Ectodermal cell (in vitro differentiated cells): ENCODE measurements around the gene MB21D2.

Source experiments
- H3K27ac ChIP-seq: 2 replicates; pipeline ENCODE4 v1.7.0; 2013; ENCODE audit warnings: mild to moderate bottlenecking, low read depth, low read length; ENCODE audit not compliant: insufficient read depth, poor library complexity, severe bottlenecking
- H3K27me3 ChIP-seq: 2 replicates; pipeline ENCODE4 v1.7.0; 2013; ENCODE audit warnings: mild to moderate bottlenecking, low read length; ENCODE audit not compliant: insufficient read depth, control insufficient read depth, poor library complexity, severe bottlenecking
- H3K36me3 ChIP-seq: one replicate; pipeline ENCODE4 v1.7.0; 2013; ENCODE audit warnings: low read length; ENCODE audit not compliant: control insufficient read depth, insufficient read depth
- H3K4me1 ChIP-seq: one replicate; pipeline ENCODE4 v1.7.0; 2013; ENCODE audit warnings: low read length; ENCODE audit not compliant: control insufficient read depth, insufficient read depth
- H3K4me3 ChIP-seq: 2 replicates; pipeline ENCODE4 v1.7.0; 2013; ENCODE audit warnings: low read depth, low read length, control low read depth; ENCODE audit not compliant: insufficient read depth
- H3K9me3 ChIP-seq: 2 replicates; pipeline ENCODE4 v1.7.0; 2013; ENCODE audit warnings: mild to moderate bottlenecking, low read length, moderate library complexity; ENCODE audit not compliant: control insufficient read depth
- WGBS, 2 experiments: methylation state at CpG; one replicate each; pipeline ENCODE4 v1.1.7; 2013; ENCODE audit warnings: missing lambda C conversion rate in 2 of 2; 5-methylcytosine and 5-hydroxymethylcytosine counted together

The MB21D2 gene

GRCh38 chr3:192913540-192913939 lies 4.1 kb downstream of the MB21D2 start:
- Histone ChIP-seq H3K36me3 (no peaks in the 10 kb centered on the region), H3K4me1 (peaks cover 5% of the 10 kb centered on the region), H3K27ac (no peak overlapping the region), H3K4me3 (no peak overlapping the region), H3K9me3 (no peaks in the 10 kb centered on the region), H3K27me3 (peaks cover 20% of the 10 kb centered on the region)
- 93 to 97% methylated on average over 4 of the region's 4 CpGs for WGBS, 2 experiments

- 85 to 88% methylated on average over 1 of the region's 1 CpG for WGBS, 2 experiments
- no peak overlapping the region for H3K27ac ChIP-seq
- H3K27me3 ChIP-seq = peaks cover 9% of the 10 kb centered on the region
- no peak overlapping the region for H3K4me3 ChIP-seq
- peaks cover 5% of the 10 kb centered on the region for H3K4me1 ChIP-seq
- H3K36me3 ChIP-seq = no peaks in the 10 kb centered on the region
- H3K9me3 ChIP-seq = no peaks in the 10 kb centered on the region
Observed at GRCh38 chr3:192911293-192911692, 6.4 kb downstream of the MB21D2 start.

- no peaks in the 10 kb centered on the region for H3K27me3 ChIP-seq
- no peak overlapping the region for H3K4me3 ChIP-seq
- H3K27ac ChIP-seq = no peak overlapping the region
- H3K4me1 ChIP-seq = no peaks in the 10 kb centered on the region
- WGBS, 2 experiments = 71 to 72% methylated on average over 4 of the region's 4 CpGs
- no peaks in the 10 kb centered on the region for H3K36me3 ChIP-seq
- H3K9me3 ChIP-seq = no peaks in the 10 kb centered on the region
Observed at GRCh38 chr3:192907784-192908183, 9.9 kb downstream of the MB21D2 start.

GRCh38 chr3:192906940-192907339 lies 10.7 kb downstream of the MB21D2 start:
- 100% methylated on average over 1 of the region's 1 CpG for WGBS, 2 experiments
- no peaks in the 10 kb centered on the region for H3K9me3 ChIP-seq
- H3K27me3 ChIP-seq = no peaks in the 10 kb centered on the region
- H3K4me1 ChIP-seq = no peaks in the 10 kb centered on the region
- no peaks in the 10 kb centered on the region for H3K36me3 ChIP-seq
- H3K4me3 ChIP-seq = no peak overlapping the region
- no peak overlapping the region for H3K27ac ChIP-seq

GRCh38 chr3:192905980-192906678 lies 11.5 kb downstream of the MB21D2 start:
- Histone ChIP-seq H3K4me3 (no peak overlapping the region), H3K27me3 (no peaks in the 10 kb centered on the region), H3K27ac (no peak overlapping the region), H3K36me3 (no peaks in the 10 kb centered on the region), H3K9me3 (no peaks in the 10 kb centered on the region), H3K4me1 (no peaks in the 10 kb centered on the region)
- 76 to 82% methylated on average over 3 of the region's 3 CpGs for WGBS, 2 experiments

GRCh38 chr3:192904632-192905289 lies 12.9 kb downstream of the MB21D2 start:
- no peak overlapping the region for H3K4me3 ChIP-seq
- WGBS, 2 experiments = 94 to 97% methylated on average over 10 of the region's 10 CpGs
- H3K9me3 ChIP-seq = no peaks in the 10 kb centered on the region
- no peak overlapping the region for H3K27ac ChIP-seq
- no peaks in the 10 kb centered on the region for H3K36me3 ChIP-seq
- no peaks in the 10 kb centered on the region for H3K27me3 ChIP-seq
- no peaks in the 10 kb centered on the region for H3K4me1 ChIP-seq

GRCh38 chr3:192902549-192902948 lies 15.1 kb downstream of the MB21D2 start:
- Histone ChIP-seq H3K4me1 (no peaks in the 10 kb centered on the region), H3K27me3 (no peaks in the 10 kb centered on the region), H3K9me3 (no peaks in the 10 kb centered on the region), H3K36me3 (no peaks in the 10 kb centered on the region), H3K27ac (no peak overlapping the region), H3K4me3 (no peak overlapping the region)
- WGBS, 2 experiments = 70 to 83% methylated on average over 4 of the region's 4 CpGs

GRCh38 chr3:192901435-192901834 lies 16.2 kb downstream of the MB21D2 start:
- Histone ChIP-seq H3K36me3 (no peaks in the 10 kb centered on the region), H3K4me1 (no peaks in the 10 kb centered on the region), H3K9me3 (no peaks in the 10 kb centered on the region), H3K4me3 (no peak overlapping the region), H3K27ac (no peak overlapping the region), H3K27me3 (no peaks in the 10 kb centered on the region)
- WGBS, 2 experiments = 89% methylated on average over 1 of the region's 1 CpG

- no peak overlapping the region for H3K4me3 ChIP-seq
- H3K36me3 ChIP-seq = no peaks in the 10 kb centered on the region
- WGBS, 2 experiments = 66 to 82% methylated on average over 3 of the region's 3 CpGs
- H3K9me3 ChIP-seq = no peaks in the 10 kb centered on the region
- no peaks in the 10 kb centered on the region for H3K27me3 ChIP-seq
- no peaks in the 10 kb centered on the region for H3K4me1 ChIP-seq
- no peak overlapping the region for H3K27ac ChIP-seq
Observed at GRCh38 chr3:192899540-192899982, 18.1 kb downstream of the MB21D2 start.

GRCh38 chr3:192897005-192897404 lies 20.7 kb downstream of the MB21D2 start:
- no peak overlapping the region for H3K27ac ChIP-seq
- 86 to 87% methylated on average over 5 of the region's 5 CpGs for WGBS, 2 experiments
- H3K4me3 ChIP-seq = no peak overlapping the region
- no peaks in the 10 kb centered on the region for H3K27me3 ChIP-seq
- H3K36me3 ChIP-seq = no peaks in the 10 kb centered on the region
- peaks cover 9% of the 10 kb centered on the region for H3K4me1 ChIP-seq
- no peaks in the 10 kb centered on the region for H3K9me3 ChIP-seq
